Common myeloid progenitor, CD34-positive (primary cell): ENCODE measurements around the gene ADGRB3.

ENCODE experiments used
- CTCF ChIA-PET: fragments of 350-600 bp; sonication (Branson Sonifier 250); formaldehyde crosslinking; loops from one replicate; lab custom pipeline; 2021; ENCODE audit warnings: antibody characterized with exemption; lab: Charles Lee
- POLR2A ChIA-PET: fragments of 350-600 bp; sonication (Branson Sonifier 250); formaldehyde crosslinking; loops from one replicate; lab custom pipeline; 2021; ENCODE audit warnings: antibody characterized with exemption; lab: Charles Lee
- DNase-seq, 3 donors: peaks; one replicate each; pipeline versions ENCODE4 v3.0.0 to v3.0.0-alpha.2; 2013
- H3K27ac ChIP-seq, 2 experiments: 1 replicate in 1 of 2; 2 replicates in 1 of 2; pipeline ENCODE4 v1.7.0; 2013; ENCODE audit warnings: inconsistent platforms in 2 of 2, low read length in 2 of 2, mild to moderate bottlenecking in 2 of 2, low read depth in 1 of 2, moderate library complexity in 1 of 2; ENCODE audit not compliant: severe bottlenecking in 2 of 2, insufficient read depth in 1 of 2, poor library complexity in 1 of 2
- H3K27me3 ChIP-seq, 5 experiments: replicated peaks in 2 of 5; 1 replicate in 3 of 5; 2 replicates in 2 of 5; pipeline versions ENCODE4 v1.6.1 to v1.7.0; 2013; ENCODE audit warnings: low read length in 4 of 5, mild to moderate bottlenecking in 2 of 5, moderate library complexity in 2 of 5, inconsistent platforms in 1 of 5; ENCODE audit not compliant: insufficient read depth in 5 of 5, control insufficient read depth in 4 of 5
- H3K36me3 ChIP-seq, 4 experiments: 1 replicate in 2 of 4; 2 replicates in 2 of 4; pipeline versions ENCODE4 v1.6.1 to v1.7.0; 2013; ENCODE audit warnings: low read length in 3 of 4, control low read depth in 1 of 4, mild to moderate bottlenecking in 1 of 4; ENCODE audit not compliant: control insufficient read depth in 4 of 4, insufficient read depth in 4 of 4
- H3K4me1 ChIP-seq, 4 experiments: 1 replicate in 3 of 4; 2 replicates in 1 of 4; pipeline versions ENCODE4 v1.6.1 to v1.7.1; 2013; ENCODE audit warnings: low read length in 3 of 4, mild to moderate bottlenecking in 3 of 4, control low read depth in 1 of 4, inconsistent platforms in 1 of 4, moderate library complexity in 1 of 4; ENCODE audit not compliant: control insufficient read depth in 4 of 4, insufficient read depth in 4 of 4; ENCODE audit errors: control extremely low read depth in 1 of 4
- H3K4me3 ChIP-seq, 7 experiments: 1 replicate in 4 of 7; 2 replicates in 3 of 7; pipeline versions ENCODE4 v1.5.1 to v1.7.0; 2013; ENCODE audit warnings: mild to moderate bottlenecking in 7 of 7, low read length in 6 of 7, moderate library complexity in 6 of 7, inconsistent platforms in 2 of 7, low read depth in 2 of 7, control low read depth in 1 of 7; ENCODE audit not compliant: insufficient read depth in 4 of 7, control insufficient read depth in 1 of 7; ENCODE audit errors: extremely low read depth in 1 of 7
- H3K9me3 ChIP-seq, 5 experiments: 1 replicate in 4 of 5; 2 replicates in 1 of 5; pipeline versions ENCODE4 v1.6.1 to v1.7.1; 2013; ENCODE audit warnings: low read length in 4 of 5, mild to moderate bottlenecking in 2 of 5, inconsistent platforms in 1 of 5, low read depth in 1 of 5, moderate library complexity in 1 of 5; ENCODE audit not compliant: control insufficient read depth in 4 of 5, insufficient read depth in 2 of 5; ENCODE audit errors: control extremely low read depth in 1 of 5
- WGBS: methylation state at CpG from one replicate; pipeline ENCODE4 v1.1.5; 2013; ENCODE audit not compliant: insufficient coverage; 5-methylcytosine and 5-hydroxymethylcytosine counted together

The ADGRB3 gene

DNA sequence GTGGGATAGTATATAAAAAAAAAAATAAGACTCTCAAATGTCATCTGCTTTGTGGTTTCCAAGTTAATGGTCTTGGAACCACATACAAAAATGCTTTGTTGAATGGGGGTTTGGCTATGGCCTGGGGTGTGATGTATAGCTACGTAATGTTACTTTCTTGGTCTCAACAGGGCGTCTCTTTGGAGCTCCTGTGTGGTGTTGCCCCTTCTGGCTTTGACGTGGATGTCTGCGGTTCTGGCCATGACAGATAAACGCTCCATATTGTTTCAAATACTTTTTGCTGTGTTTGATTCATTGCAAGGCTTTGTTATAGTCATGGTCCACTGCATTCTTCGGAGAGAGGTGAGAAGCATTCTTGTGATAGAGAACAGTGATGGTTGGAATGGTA, 704.1 kb downstream of the ADGRB3 start:
- ChIA-PET CTCF (no interaction called here), POLR2A (no interaction called here)
- Histone ChIP-seq H3K27me3 (no peaks in the 10 kb centered on the region), H3K27ac (no peak overlapping the region), H3K4me1 (no peaks in the 10 kb centered on the region), H3K4me3 (no peak overlapping the region), H3K36me3 (no peaks in the 10 kb centered on the region), H3K9me3 (no peaks in the 10 kb centered on the region)
- WGBS: 98% methylated on average over 5 of the region's 6 CpGs
- DNase-seq: no peak

DNA sequence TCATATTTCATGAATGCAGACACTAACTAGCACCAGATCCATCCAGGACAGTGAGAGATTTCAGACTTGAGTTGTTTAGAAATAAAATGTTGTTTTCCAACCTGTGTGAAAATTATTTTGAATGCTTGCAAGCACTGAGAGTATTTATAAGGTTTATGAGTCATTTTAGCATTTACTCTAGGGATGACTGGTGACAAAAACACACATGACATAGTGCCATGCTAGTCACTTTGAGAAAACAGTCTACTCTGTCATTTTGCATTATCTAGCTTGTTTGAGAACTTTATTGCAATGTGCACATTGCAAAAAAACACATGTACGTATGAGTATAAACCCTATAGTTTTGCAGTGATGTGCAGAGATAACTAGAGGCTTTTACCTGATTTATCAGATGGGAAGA, 705.1 kb downstream of the ADGRB3 start:
- Histone ChIP-seq H3K27ac (no peak overlapping the region), H3K27me3 (no peaks in the 10 kb centered on the region), H3K4me3 (no peak overlapping the region), H3K36me3 (no peaks in the 10 kb centered on the region), H3K9me3 (no peaks in the 10 kb centered on the region), H3K4me1 (no peaks in the 10 kb centered on the region)
- POLR2A ChIA-PET: no interaction called here
- no peak for DNase-seq
- no CpG with 5 or more reads among the region's 1 CpG for WGBS
- CTCF ChIA-PET: no interaction called here

DNA sequence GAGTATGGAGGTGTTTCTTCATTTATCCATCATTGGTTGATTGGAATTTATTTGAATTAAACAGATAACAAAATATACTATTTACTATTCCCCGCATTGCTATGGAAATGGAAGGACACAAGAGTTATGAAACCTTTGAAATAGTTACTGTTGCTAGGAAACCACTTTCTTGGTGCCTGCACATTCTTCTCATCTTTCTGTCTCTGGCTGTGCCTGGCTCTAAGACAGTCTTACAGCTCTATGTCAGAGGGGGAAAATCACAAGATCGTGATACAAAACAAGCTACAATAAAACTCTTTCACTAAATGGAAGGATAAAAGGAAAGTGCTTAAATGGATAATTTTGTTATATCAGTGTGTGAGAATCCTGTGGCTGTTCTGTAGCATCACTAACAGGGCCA, 708.8 kb downstream of the ADGRB3 start:
- Histone ChIP-seq H3K36me3 (no peaks in the 10 kb centered on the region), H3K27ac (no peak overlapping the region), H3K9me3 (no peaks in the 10 kb centered on the region), H3K4me1 (no peaks in the 10 kb centered on the region), H3K27me3 (no peaks in the 10 kb centered on the region), H3K4me3 (no peak overlapping the region)
- POLR2A ChIA-PET: no interaction called here
- CTCF ChIA-PET: no interaction called here
- 100% methylated on average over 1 of the region's 2 CpGs for WGBS
- no peak for DNase-seq

DNA sequence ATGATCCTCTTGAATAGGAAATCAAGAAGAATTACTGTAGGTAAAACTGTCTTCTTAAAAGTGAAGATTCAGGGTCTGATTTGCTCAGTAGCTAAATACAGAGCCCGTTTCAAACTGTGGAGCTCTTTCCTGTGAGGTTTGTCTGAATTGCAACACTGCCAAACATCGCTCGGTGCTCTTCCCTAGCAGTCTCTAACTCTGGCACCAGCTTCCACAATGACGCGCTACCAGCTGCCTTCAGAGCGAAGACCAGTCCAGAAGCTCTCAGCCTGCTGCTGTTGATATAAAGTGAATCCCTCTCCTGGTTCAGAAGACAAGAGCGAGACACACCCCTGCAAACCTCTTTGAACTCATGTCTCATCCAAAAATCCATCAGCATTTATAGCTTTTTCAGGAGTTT, 714.7 kb downstream of the ADGRB3 start:
- CTCF ChIA-PET: interaction anchor here (0.6 kb wide), 1 partner anchor 336 kb away, joined by 3 read pairs; no protein-coding TSS in a partner anchor
- H3K27me3 ChIP-seq: no peaks in the 10 kb centered on the region
- DNase-seq: no peak
- H3K4me1 ChIP-seq: no peaks in the 10 kb centered on the region
- no peaks in the 10 kb centered on the region for H3K36me3 ChIP-seq
- H3K9me3 ChIP-seq: no peaks in the 10 kb centered on the region
- 77% methylated on average over 5 of the region's 7 CpGs for WGBS
- POLR2A ChIA-PET: no interaction called here
- H3K4me3 ChIP-seq: no peak overlapping the region
- H3K27ac ChIP-seq: no peak overlapping the region

DNA sequence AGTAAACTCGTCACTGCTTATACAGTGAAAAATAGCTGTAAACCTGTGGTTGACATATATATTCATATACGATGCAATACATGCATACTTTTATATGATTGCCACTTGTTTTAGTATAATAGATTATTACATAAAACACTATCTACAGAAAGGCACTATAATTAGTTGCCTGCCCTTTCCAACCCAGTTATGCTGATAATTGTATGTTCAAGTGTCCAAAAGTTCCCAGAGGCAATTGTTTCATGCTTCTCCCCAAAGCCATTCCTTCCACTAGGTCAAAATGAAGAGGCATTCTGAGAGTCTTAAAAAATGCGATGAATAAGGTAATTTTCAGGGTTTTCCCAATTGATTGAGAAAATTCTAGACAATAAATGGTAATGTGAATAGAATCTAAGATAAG, 727.1 kb downstream of the ADGRB3 start:
- ChIA-PET CTCF (no interaction called here), POLR2A (no interaction called here)
- Histone ChIP-seq H3K4me3 (no peak overlapping the region), H3K36me3 (no peaks in the 10 kb centered on the region), H3K9me3 (no peaks in the 10 kb centered on the region), H3K4me1 (no peaks in the 10 kb centered on the region), H3K27ac (no peak overlapping the region), H3K27me3 (no peaks in the 10 kb centered on the region)
- WGBS: no CpG with 5 or more reads among the region's 3 CpGs
- no peak for DNase-seq

DNA sequence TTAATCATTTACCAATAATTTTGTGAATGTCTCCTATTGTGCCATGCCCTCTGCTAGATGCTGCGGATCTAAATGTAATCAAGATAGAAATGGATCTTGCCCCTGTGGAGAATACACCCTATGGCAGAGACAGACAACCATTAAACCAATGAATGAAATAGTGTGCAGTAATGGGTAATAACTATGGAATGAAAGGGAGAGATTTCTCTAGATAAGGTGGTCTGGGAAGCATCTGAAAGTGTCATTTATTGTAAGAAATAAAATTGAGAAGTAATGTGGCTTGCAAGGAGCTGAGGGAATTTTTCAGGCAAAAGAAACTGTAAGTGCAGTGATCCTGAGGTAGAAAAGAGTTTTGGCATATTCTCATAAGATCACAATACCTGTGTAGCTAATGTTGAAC, 731.7 kb downstream of the ADGRB3 start:
- no peaks in the 10 kb centered on the region for H3K9me3 ChIP-seq
- H3K4me1 ChIP-seq: no peaks in the 10 kb centered on the region
- H3K4me3 ChIP-seq: no peak overlapping the region
- no peaks in the 10 kb centered on the region for H3K36me3 ChIP-seq
- ChIA-PET CTCF (no interaction called here), POLR2A (no interaction called here)
- H3K27ac ChIP-seq: no peak overlapping the region
- no peaks in the 10 kb centered on the region for H3K27me3 ChIP-seq
- no peak for DNase-seq
- WGBS: 100% methylated on average over 1 of the region's 1 CpG

DNA sequence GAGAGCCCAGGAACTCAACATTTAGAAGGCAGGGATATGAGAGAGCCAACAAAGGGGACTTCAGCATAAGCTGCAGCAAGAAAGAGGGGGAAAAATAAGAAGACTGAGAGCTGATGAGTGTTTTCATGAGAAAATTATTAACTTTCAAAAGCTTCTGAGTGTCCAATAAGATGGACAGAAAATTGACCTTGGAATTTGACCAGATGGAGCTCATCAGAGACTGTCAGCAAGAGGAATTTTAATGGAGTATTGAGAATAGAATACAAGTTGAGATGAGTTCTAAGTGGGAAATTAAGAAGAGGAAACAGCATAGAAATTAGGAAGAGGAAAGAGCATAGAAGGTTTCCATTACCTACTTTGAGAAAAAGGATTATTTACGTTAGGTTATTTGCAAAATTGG, 733.5 kb downstream of the ADGRB3 start:
- no peaks in the 10 kb centered on the region for H3K27me3 ChIP-seq
- H3K27ac ChIP-seq: no peak overlapping the region
- POLR2A ChIA-PET: no interaction called here
- no peak for DNase-seq
- no peaks in the 10 kb centered on the region for H3K9me3 ChIP-seq
- H3K4me1 ChIP-seq: no peaks in the 10 kb centered on the region
- no peak overlapping the region for H3K4me3 ChIP-seq
- WGBS: no CpG with 5 or more reads among the region's 1 CpG
- CTCF ChIA-PET: no interaction called here
- no peaks in the 10 kb centered on the region for H3K36me3 ChIP-seq
